NCI-H2196 (cell line): ENCODE data around the gene MYO15A.

ENCODE experiments used
- DNase-seq: peaks from one replicate; lab custom pipeline; 2025; ENCODE audit not compliant: unreplicated experiment; lab: John Stamatoyannopoulos, UW

Gene MYO15A

GRCh38 chr17:18129041-18129502, 20.5 kb downstream of the MYO15A start:
- DNase-seq, result peak; percentile 78

- DNase-seq, result no peak
These were observed 24.2 kb downstream of the MYO15A start for GRCh38 chr17:18132711-18133110.

DNA sequence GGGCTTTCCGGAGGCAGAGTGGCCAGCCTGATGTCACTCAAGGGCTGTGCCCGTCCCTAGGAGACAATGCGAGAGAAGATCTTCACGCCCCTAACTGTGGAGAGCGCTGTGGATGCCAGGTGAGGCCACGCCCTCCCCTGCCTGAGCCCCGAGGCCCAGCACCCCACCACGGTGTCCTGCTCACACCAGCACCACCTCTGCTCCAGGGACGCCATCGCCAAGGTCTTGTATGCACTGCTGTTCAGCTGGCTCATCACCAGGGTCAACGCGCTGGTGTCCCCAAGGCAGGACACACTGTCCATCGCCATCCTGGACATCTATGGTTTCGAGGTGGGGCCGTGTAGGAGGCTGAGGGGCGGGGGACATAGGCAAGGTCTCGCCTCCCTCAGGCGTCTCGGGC, 27.8 kb downstream of the MYO15A start:
- DNase-seq, result no peak

- DNase-seq, result no peak
These were observed 29.7 kb downstream of the MYO15A start for GRCh38 chr17:18138065-18138749.

- no peak for DNase-seq
These were observed 30.5 kb downstream of the MYO15A start for GRCh38 chr17:18139092-18139491.

GRCh38 chr17:18139498-18139897, 30.9 kb downstream of the MYO15A start:
- no peak for DNase-seq

- no peak for DNase-seq
These were observed 31.4 kb downstream of the MYO15A start for GRCh38 chr17:18139949-18140348.

- no peak for DNase-seq
These were observed 32.1 kb downstream of the MYO15A start for GRCh38 chr17:18140648-18141047.

GRCh38 chr17:18141210-18141803, 32.8 kb downstream of the MYO15A start:
- peak; percentile 20 for DNase-seq

DNA sequence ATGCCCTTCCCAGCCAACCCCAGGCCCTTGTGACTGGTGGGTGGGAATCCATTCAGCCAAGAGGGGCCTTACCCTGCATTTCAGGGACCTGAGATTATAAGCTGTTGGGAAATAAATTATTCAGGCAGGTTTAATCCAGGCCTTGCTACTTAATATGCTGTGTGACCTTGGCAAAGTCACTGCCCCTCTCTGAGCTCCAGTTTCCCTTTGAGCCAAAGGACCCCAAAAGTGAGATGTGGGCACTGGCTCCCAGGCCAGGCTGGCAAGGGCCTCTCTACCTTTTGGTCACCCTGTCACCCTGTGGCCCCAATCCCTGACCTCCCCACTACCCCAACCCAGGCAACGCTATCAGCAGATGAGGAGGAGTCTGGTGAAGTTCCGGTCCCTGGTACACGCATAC, 33.9 kb downstream of the MYO15A start:
- no peak for DNase-seq

GRCh38 chr17:18143044-18143936, 34.7 kb downstream of the MYO15A start:
- peak; percentile 4 for DNase-seq

DNA sequence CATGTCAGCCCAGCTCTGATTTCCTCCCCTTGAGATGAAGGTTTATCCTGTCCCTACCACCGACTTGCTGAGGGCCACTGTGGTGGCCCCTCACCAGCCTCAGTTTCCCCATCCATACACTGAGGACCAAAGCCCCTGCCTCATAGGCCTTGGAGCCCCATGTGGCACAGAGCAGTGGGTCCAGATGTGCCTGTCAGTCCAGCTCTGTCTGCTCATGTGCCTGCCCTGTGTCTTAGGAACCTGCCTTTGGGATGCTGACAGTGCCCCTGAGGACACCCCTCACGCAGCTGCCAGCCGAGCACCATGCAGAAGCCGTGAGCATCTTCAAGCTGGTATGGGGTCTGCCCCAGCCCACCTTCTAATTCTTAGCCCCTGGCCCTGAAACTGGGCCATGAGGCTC, 35.7 kb downstream of the MYO15A start:
- no peak for DNase-seq

- DNase-seq, result no peak
These were observed 36.3 kb downstream of the MYO15A start for GRCh38 chr17:18144855-18145254.

GRCh38 chr17:18145811-18146210, 37.3 kb downstream of the MYO15A start:
- no peak for DNase-seq

- DNase-seq, result no peak
These were observed 37.7 kb downstream of the MYO15A start for GRCh38 chr17:18146259-18146658.

GRCh38 chr17:18146980-18147379, 38.4 kb downstream of the MYO15A start:
- DNase-seq, result no peak

GRCh38 chr17:18148586-18148985, 40.0 kb downstream of the MYO15A start:
- DNase-seq, result no peak

GRCh38 chr17:18151290-18151689, 42.7 kb downstream of the MYO15A start:
- DNase-seq, result no peak

- DNase-seq, result no peak
These were observed 46.6 kb downstream of the MYO15A start for GRCh38 chr17:18155179-18155578.

- no peak for DNase-seq
These were observed 47.8 kb downstream of the MYO15A start for GRCh38 chr17:18156171-18156975.

DNA sequence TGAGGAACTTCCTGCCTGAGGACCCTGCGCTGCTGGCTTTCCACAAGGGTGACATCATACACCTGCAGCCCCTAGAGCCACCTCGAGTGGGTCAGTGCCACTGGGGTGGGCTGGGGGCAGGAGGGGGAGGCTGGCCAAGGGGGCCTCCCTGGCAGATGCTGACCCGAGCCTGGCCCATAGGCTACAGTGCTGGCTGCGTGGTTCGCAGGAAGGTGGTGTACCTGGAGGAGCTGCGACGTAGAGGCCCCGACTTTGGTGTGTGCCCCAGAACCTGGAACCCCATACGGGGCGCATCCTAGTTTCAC, 48.4 kb downstream of the MYO15A start:
- no peak for DNase-seq
